Measurements from ENCODE around the gene FLNB. TPM values are rescaled to one million over a fixed set of nuclear protein-coding genes. Genes with fewer than 3 reads are reported as not detected.

FLNB gene
- total and polyA plus RNA-seq, 2 of the 4 experiments (the other 2 are of a cell fraction), result 78.0 to 136 TPM

GRCh38 chr3:58009026-58009748 is 965 bp downstream of the FLNB start:
- peak overlapping the region; percentile 98 for H3K4me2 ChIP-seq (ENCODE audit: low read depth, low read length)
- peaks cover 24% of the 10 kb centered on the region for H3K4me1 ChIP-seq (ENCODE audit: control insufficient read depth, insufficient read depth, low read length)
- H2BK5ac ChIP-seq (ENCODE audit: low read depth, low read length, poor library complexity, severe bottlenecking), result peak overlapping the region; percentile 89
- peak overlapping the region; percentile 69 for H2AK5ac ChIP-seq (ENCODE audit: low read depth, low read length)
- peak overlapping the region; percentile 94 for H2AK9ac ChIP-seq (replicated peaks; ENCODE audit: low read depth, low read length, poor library complexity)
- H3K9me1 ChIP-seq (ENCODE audit: insufficient read depth, low read length), result peaks cover 38% of the 10 kb centered on the region
- H4K8ac ChIP-seq (ENCODE audit: low read depth in 2 of 2, low read length in 2 of 2), result peak overlapping the region in 1 of 2 experiments; percentile 80; a peak in 2 of 4 replicates
- 6% methylated on average over 13 of the region's 33 CpGs; no CpG with 5 or more reads in 1 of the 2 experiments for WGBS, 2 experiments (ENCODE audit: extremely low coverage in 2 of 2, insufficient read length in 1 of 2)
- H3K9ac ChIP-seq (ENCODE audit: low read depth, low read length), result peak overlapping the region; percentile 91
- dilution Hi-C loops (cut with HindIII; ENCODE audit: low sequenced_read_pairs, unreplicated experiment) (no loop called here), in situ Hi-C loops (cut with MboI; ENCODE audit: low sequenced_read_pairs) (loop anchor here (10.0 kb wide), 1 partner anchor 296 kb away; the partner anchor contains the start of genes HTD2 and RPP14), intact Hi-C loops (cut with micrococcal nuclease) (loop anchor here (2.0 to 5.0 kb wide), 7 partner anchors 47 to 293 kb away; no protein-coding TSS in a partner anchor)
- CTCF ChIA-PET, result interaction anchor here (0.5 to 2.7 kb wide), 6 partner anchors 44 to 163 kb away, joined by 3 to 13 read pairs (median 4); no protein-coding TSS in a partner anchor
- H4K5ac ChIP-seq (ENCODE audit: low read depth, low read length), result peak overlapping the region; percentile 37
- POLR2A ChIA-PET (ENCODE audit: unreplicated experiment), result no interaction called here
- peak overlapping the region; percentile 18; the same call in 1 of the 2 replicates for H2BK20ac ChIP-seq (ENCODE audit: low read depth, low read length)
- DNase-seq (no peak), ATAC-seq (ENCODE audit: low read depth) (no peak)
- H3K27ac ChIP-seq (ENCODE audit: insufficient read depth, low read length), result peak overlapping the region; percentile 80
- H3K23ac ChIP-seq (ENCODE audit: low read depth, low read length), result peak overlapping the region; percentile 100
- H3K4me3 ChIP-seq (ENCODE audit: insufficient read depth, low read depth, low read length), result peak overlapping the region; percentile 95
- no TSS peak for BruUV-seq (replicated peaks)
- peak overlapping the region; percentile 33; the same call in 1 of the 3 replicates for H2BK15ac ChIP-seq (ENCODE audit: low read depth, low read length)
- peak overlapping the region; percentile 78 for H4K91ac ChIP-seq (ENCODE audit: insufficient read depth, low read depth, low read length)
- H3K27me3 ChIP-seq (ENCODE audit: control insufficient read depth, insufficient read depth, low read length), result no peaks in the 10 kb centered on the region
- peak overlapping the region; percentile 68 for H3K56ac ChIP-seq (ENCODE audit: extremely low read depth, insufficient read depth, low read length)
- H4K20me1 ChIP-seq (ENCODE audit: insufficient read depth, low read length), result peaks cover 58% of the 10 kb centered on the region
- H3K14ac ChIP-seq (replicated peaks; ENCODE audit: low read depth, low read length), result peak overlapping the region; percentile 99
- H3K18ac ChIP-seq (ENCODE audit: low read depth, low read length), result peak overlapping the region; percentile 37
- peak overlapping the region; percentile 92 for H2AFZ ChIP-seq (replicated peaks; ENCODE audit: low read length, poor library complexity)
- H3K79me1 ChIP-seq (ENCODE audit: low read depth in 1 of 2, low read length in 2 of 2), result peaks cover 0 to 63% of the 10 kb centered on the region in 2 experiments; a peak in 2 of 4 replicates
- peak overlapping the region; percentile 99 for H3K4ac ChIP-seq (ENCODE audit: low read depth, low read length)
- H3K36me3 ChIP-seq (ENCODE audit: control insufficient read depth, insufficient read depth, low read length), result no peaks in the 10 kb centered on the region
- no peaks in the 10 kb centered on the region for H3K9me3 ChIP-seq (ENCODE audit: control insufficient read depth, insufficient read depth, low read length)
- H2BK120ac ChIP-seq (ENCODE audit: low read depth, low read length), result peak overlapping the region; percentile 71
- TF ChIP-seq SMC3 (IDR thresholded peaks at IDR 0.05; ENCODE audit: low read depth, low read length), result no peak
- no peak for TF ChIP-seq FOS (IDR thresholded peaks at IDR 0.05; ENCODE audit: low read depth, low read length)
- TF ChIP-seq RCOR1 (IDR thresholded peaks at IDR 0.05; ENCODE audit: insufficient replicate concordance, low read length), result no peak
- TF ChIP-seq RFX5 (IDR thresholded peaks at IDR 0.05; ENCODE audit: low read depth, low read length), result no peak
- no peak for TF ChIP-seq CEBPB (IDR thresholded peaks at IDR 0.05; ENCODE audit: low read depth, low read length)
- no peak for TF ChIP-seq MAFK (IDR thresholded peaks at IDR 0.05; ENCODE audit: low read depth, low read length)
- no peak; the same call in 1 of the 2 replicates for TF ChIP-seq RAD21 (IDR thresholded peaks at IDR 0.05; ENCODE audit: low read length)
- TF ChIP-seq, protein P1, sequence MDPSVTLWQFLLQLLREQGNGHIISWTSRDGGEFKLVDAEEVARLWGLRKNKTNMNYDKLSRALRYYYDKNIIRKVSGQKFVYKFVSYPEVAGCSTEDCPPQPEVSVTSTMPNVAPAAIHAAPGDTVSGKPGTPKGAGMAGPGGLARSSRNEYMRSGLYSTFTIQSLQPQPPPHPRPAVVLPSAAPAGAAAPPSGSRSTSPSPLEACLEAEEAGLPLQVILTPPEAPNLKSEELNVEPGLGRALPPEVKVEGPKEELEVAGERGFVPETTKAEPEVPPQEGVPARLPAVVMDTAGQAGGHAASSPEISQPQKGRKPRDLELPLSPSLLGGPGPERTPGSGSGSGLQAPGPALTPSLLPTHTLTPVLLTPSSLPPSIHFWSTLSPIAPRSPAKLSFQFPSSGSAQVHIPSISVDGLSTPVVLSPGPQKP (IDR thresholded peaks at IDR 0.05; ENCODE audit: borderline replicate concordance, low read depth, low read length), result no peak
- no peak for TF ChIP-seq CHD1 (IDR thresholded peaks at IDR 0.05; ENCODE audit: low read depth, low read length)
- no peak for TF ChIP-seq MXI1 (IDR thresholded peaks at IDR 0.05; ENCODE audit: borderline replicate concordance, low read depth, low read length)
- no peak for TF ChIP-seq MAZ (IDR thresholded peaks at IDR 0.05; ENCODE audit: borderline replicate concordance, low read depth, low read length)
- TF ChIP-seq BHLHE40 (IDR thresholded peaks at IDR 0.05; ENCODE audit: low read depth, low read length), result no peak
- TF ChIP-seq NFE2L2 (IDR thresholded peaks at IDR 0.05; ENCODE audit: low read depth, low read length), result no peak
- no peak for TF ChIP-seq USF2 (IDR thresholded peaks at IDR 0.05; ENCODE audit: low read depth, low read length)
